Activated CD4-positive, alpha-beta T cell treated with anti-CD3 and anti-CD28 coated beads for 48 hours (primary cell): ENCODE data around the gene MAPT.
"Not testable (repeated sequence)": the region's sequence is repeated elsewhere in the genome, so short reads cannot be mapped to it uniquely, and the experiment has no call there.

ENCODE experiments used
- DNase-seq: peaks from one replicate; pipeline ENCODE4 v3.0.0-alpha.2; 2020

Gene MAPT

GRCh38 chr17:46019408-46019925 is 125.1 kb downstream of the MAPT start:
- not testable (repeated sequence) for DNase-seq

DNA sequence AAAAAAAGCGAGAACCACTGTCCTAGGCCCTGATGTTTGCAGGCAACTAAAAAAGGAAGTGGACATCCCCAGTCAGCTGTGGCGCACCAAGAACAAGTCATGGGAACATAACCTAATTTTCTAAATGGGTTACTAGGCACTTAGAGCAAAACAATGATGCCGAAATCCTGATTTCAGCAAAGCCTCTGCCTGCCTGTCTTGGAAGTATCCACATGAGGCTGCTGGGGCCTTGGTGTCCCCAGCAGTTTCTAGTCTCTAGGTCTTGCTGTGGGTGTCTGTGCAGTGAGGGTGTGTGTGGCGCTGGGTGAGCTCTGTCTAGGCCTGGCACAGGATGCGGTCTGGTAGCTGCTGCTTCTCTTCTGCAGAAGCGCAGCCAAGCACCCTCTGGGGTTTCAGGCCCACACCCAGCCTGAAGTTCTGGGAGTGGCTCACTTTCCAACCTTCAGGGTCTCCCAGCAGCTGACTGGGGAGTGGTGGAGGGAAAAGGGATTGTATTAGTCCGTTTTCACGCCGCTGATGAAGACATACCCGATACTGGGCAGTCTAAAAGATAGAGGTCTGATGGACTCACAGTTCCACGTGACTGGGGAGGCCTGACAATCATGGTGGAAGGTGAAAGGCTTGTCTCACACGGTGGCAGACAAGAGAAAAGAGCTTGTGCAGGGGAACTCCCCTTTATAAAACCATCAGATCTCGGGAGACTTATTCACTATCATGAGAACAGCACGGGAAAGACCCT is 125.8 kb downstream of the MAPT start:
- DNase-seq, result peak; percentile 56

- DNase-seq, result no peak
Measured at GRCh38 chr17:46020998-46021397, 126.6 kb downstream of the MAPT start.

GRCh38 chr17:46023366-46023765 is 129.0 kb downstream of the MAPT start:
- DNase-seq, result not testable (repeated sequence)

DNA sequence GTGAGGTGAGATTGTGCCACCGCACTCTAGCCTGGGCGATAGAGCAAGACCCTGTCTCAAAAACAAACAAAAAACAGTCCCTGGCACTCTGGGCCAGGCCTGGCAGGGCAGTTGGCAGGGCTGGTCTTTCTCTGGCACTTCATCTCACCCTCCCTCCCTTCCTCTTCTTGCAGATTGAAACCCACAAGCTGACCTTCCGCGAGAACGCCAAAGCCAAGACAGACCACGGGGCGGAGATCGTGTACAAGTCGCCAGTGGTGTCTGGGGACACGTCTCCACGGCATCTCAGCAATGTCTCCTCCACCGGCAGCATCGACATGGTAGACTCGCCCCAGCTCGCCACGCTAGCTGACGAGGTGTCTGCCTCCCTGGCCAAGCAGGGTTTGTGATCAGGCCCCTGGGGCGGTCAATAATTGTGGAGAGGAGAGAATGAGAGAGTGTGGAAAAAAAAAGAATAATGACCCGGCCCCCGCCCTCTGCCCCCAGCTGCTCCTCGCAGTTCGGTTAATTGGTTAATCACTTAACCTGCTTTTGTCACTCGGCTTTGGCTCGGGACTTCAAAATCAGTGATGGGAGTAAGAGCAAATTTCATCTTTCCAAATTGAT is 129.5 kb downstream of the MAPT start:
- DNase-seq, result no peak

- DNase-seq, result no peak
Measured at GRCh38 chr17:46024590-46024989, 130.2 kb downstream of the MAPT start.

- DNase-seq, result no peak
Measured at GRCh38 chr17:46025060-46025459, 130.7 kb downstream of the MAPT start.

- no peak for DNase-seq
Measured at GRCh38 chr17:46025510-46026165, 131.3 kb downstream of the MAPT start.

DNA sequence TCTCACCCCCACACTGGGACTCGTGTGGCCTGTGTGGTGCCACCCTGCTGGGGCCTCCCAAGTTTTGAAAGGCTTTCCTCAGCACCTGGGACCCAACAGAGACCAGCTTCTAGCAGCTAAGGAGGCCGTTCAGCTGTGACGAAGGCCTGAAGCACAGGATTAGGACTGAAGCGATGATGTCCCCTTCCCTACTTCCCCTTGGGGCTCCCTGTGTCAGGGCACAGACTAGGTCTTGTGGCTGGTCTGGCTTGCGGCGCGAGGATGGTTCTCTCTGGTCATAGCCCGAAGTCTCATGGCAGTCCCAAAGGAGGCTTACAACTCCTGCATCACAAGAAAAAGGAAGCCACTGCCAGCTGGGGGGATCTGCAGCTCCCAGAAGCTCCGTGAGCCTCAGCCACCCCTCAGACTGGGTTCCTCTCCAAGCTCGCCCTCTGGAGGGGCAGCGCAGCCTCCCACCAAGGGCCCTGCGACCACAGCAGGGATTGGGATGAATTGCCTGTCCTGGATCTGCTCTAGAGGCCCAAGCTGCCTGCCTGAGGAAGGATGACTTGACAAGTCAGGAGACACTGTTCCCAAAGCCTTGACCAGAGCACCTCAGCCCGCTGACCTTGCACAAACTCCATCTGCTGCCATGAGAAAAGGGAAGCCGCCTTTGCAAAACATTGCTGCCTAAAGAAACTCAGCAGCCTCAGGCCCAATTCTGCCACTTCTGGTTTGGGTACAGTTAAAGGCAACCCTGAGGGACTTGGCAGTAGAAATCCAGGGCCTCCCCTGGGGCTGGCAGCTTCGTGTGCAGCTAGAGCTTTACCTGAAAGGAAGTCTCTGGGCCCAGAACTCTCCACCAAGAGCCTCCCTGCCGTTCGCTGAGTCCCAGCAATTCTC is 132.1 kb downstream of the MAPT start:
- DNase-seq, result no peak

GRCh38 chr17:46027048-46027975 is 133.0 kb downstream of the MAPT start:
- DNase-seq, result no peak

- no peak for DNase-seq
Measured at GRCh38 chr17:46027976-46028325, 133.6 kb downstream of the MAPT start.

GRCh38 chr17:46028374-46028773 is 134.0 kb downstream of the MAPT start:
- DNase-seq, result no peak

DNA sequence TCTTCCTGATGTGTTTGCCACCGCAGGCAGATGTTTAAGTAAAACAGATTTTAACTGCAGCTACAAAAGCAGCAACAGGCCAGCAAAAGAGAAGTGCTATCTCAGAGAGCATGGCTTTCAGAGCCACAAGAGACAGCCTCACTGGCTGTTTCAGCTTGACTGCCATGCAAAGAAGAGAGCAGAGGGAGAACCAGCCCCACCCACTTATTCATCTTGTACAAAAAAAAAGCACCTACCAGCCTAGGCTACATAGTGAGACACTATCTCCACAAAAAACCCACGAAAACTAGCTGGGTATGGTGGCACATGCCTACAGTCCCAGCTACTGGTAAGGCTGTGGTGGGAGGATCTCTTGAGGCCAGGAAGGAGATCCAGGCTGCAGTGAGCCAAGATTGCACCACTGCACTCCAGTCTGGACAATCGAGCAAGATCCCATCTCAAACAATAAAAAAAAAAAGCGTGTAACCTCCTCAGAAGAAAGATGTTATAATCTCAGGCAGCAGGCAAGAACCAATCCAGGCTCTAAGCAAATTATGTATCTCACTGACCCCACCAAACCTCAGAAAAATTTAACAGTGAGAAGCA is 134.7 kb downstream of the MAPT start:
- no peak for DNase-seq

- no peak for DNase-seq
Measured at GRCh38 chr17:46029627-46030026, 135.3 kb downstream of the MAPT start.

GRCh38 chr17:46030752-46031151 is 136.4 kb downstream of the MAPT start:
- DNase-seq, result no peak

- no peak for DNase-seq
Measured at GRCh38 chr17:46031440-46031839, 137.1 kb downstream of the MAPT start.

GRCh38 chr17:46031920-46032319 is 137.6 kb downstream of the MAPT start:
- DNase-seq, result no peak

GRCh38 chr17:46032909-46033308 is 138.6 kb downstream of the MAPT start:
- no peak for DNase-seq

GRCh38 chr17:46033392-46033791 is 139.0 kb downstream of the MAPT start:
- DNase-seq, result no peak

DNA sequence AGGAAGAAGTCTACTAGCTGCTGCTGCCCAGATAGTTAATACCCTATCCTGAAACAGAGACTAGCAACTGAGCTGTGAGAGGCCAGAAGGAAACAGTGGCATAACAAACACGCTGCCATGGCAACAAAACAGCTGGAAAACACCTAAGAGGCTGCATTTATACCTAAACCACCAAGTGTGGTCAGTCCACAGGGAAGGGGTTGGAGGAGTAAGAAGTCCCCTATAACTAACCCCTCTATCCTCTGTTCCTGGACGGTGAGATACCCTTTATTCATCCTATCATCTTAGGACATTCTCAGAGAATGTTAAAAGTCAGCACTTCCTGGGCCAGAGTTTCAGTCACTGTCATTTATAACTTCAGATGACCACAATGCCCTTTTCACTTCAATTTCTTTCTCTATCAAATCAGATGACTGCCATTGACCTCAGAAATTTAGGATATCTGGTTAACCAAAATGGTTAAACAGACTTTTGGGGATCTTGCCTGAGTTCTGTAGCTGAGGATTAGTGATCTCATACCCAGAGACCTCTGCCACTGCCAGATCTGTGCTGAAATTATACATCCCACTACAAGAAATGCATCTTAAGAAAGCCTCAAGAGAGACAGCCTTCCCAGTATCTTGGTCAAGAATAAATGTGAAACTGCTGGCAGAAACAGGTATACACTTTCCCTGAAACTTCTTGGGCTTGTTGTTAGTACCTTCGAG is 140.9 kb downstream of the MAPT start:
- no peak for DNase-seq

GRCh38 chr17:46036491-46036890 is 142.1 kb downstream of the MAPT start:
- DNase-seq, result no peak
